ENCODE data around the gene RFX8.

DNA sequence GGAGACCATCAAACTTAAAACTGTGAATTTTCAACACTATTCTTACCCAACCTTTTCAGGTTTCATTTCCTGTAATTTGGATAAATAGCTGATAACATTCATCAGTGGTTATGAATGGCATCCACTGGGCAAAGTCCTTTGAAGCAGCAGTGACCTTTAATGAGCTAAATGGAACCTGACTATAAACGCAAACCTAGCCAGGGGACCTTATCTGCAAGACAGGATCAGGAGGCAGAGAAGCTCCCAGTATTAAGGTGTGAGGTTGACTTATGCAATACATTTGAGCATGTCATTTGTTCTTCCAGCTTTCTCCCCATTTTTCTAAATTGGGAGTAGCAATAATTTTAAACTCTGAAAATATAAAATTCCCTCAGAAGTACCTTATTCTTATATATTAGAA, 126.0 kb downstream of the RFX8 start:
- no peak for TF ChIP-seq POLR2A (IDR thresholded peaks at IDR 0.05; ENCODE audit: control extremely low read depth in 1 of 2, low read depth in 2 of 2, low read length in 2 of 2)
- no peak for TF ChIP-seq JUND (IDR thresholded peaks at IDR 0.05; ENCODE audit: low read length)

Data from H1 (cell line).